ENCODE data around the gene SPINK8. TPM values are rescaled to one million over a fixed set of nuclear protein-coding genes. Genes with fewer than 3 reads are reported as not detected.

Gene SPINK8
- total RNA-seq, 1 experiment from 2014 or later, result not detected

- Histone ChIP-seq H3K56ac (ENCODE audit: insufficient read length, low read depth, low read length) (no peak overlapping the region), H2BK120ac (ENCODE audit: low read depth, low read length, poor library complexity, severe bottlenecking) (no peak overlapping the region), H2BK15ac (ENCODE audit: low read depth, low read length) (no peak overlapping the region), H3K4ac (ENCODE audit: low read depth, low read length) (no peak overlapping the region), H2BK5ac (ENCODE audit: insufficient read length, low read length) (no peak overlapping the region), H3K9ac (ENCODE audit: extremely low read depth, insufficient read length, low read length) (peak overlapping the region; percentile 34), H3K9me3 (ENCODE audit: control insufficient read depth, low read depth, low read length) (no peaks in the 10 kb centered on the region), H3K79me2 (ENCODE audit: insufficient read depth, low read length) (no peaks in the 10 kb centered on the region; the same call in 1 of the 2 replicates), H2BK20ac (ENCODE audit: low read depth, low read length, poor library complexity, severe bottlenecking) (no peak overlapping the region), H2AK5ac (ENCODE audit: insufficient read length, low read length) (no peak overlapping the region), H4K20me1 (ENCODE audit: control insufficient read depth, insufficient read depth, insufficient read length) (no peaks in the 10 kb centered on the region), H3K23me2 (ENCODE audit: insufficient read length, low read depth, low read length, poor library complexity, severe bottlenecking) (peaks cover 10% of the 10 kb centered on the region), H3K27me3 (ENCODE audit: insufficient read depth, low read length) (no peaks in the 10 kb centered on the region), H3T11ph (ENCODE audit: low read length) (no peak overlapping the region), H3K79me1 (ENCODE audit: insufficient read depth, low read depth, low read length, poor library complexity, severe bottlenecking) (no peaks in the 10 kb centered on the region), H3K23ac (ENCODE audit: insufficient read length, low read depth, low read length) (no peak overlapping the region), H4K5ac (ENCODE audit: insufficient read length, low read depth, low read length) (peak overlapping the region; percentile 7), H4K91ac (ENCODE audit: insufficient read length, low read depth, low read length) (no peak overlapping the region), H3K27ac (ENCODE audit: insufficient read length, low read depth, low read length) (no peak overlapping the region), H3K4me1 (ENCODE audit: insufficient read depth, low read length) (no peaks in the 10 kb centered on the region; the same call in 1 of the 2 replicates), H3K4me2 (ENCODE audit: insufficient read depth, insufficient read length, low read length) (peak overlapping the region; percentile 89), H4K8ac (replicated peaks; ENCODE audit: insufficient read length, low read depth, low read length) (no peak overlapping the region), H3K18ac (ENCODE audit: insufficient read length, low read depth, low read length) (no peak overlapping the region), H2BK12ac (ENCODE audit: insufficient read length, low read depth, low read length) (no peak overlapping the region), H3K14ac (ENCODE audit: insufficient read depth, low read length) (no peak overlapping the region), H2AFZ (ENCODE audit: low read length) (no peak overlapping the region)
- Mint-ChIP-seq H3K27me3 (ENCODE audit: low read depth) (peaks cover 1% of the 10 kb centered on the region), H3K27ac (peak overlapping the region in 1 of 3 experiments; percentile 22; a peak in 2 of 7 replicates), H3K9me3 (peaks cover 2 to 7% of the 10 kb centered on the region in 2 experiments; a peak in 3 of 5 replicates), H3K36me3 (ENCODE audit: insufficient read depth in 1 of 3, low read depth in 3 of 3) (peaks cover 7 to 47% (median 23%) of the 10 kb centered on the region in 3 experiments; a peak in 6 of 7 replicates), H3K4me1 (peaks cover 16% of the 10 kb centered on the region in 2 experiments), H3K4me3 (peak overlapping the region; percentile 87 to 88)
- DNase-seq, result no peak
- no peak for TF ChIP-seq CTCF (conservative IDR thresholded peaks at IDR 0.05)
- WGBS (ENCODE audit: extremely low coverage, insufficient read length, low lambda C conversion rate), result 100% methylated on average over 1 of the region's 13 CpGs
These were observed 33.4 kb downstream of the SPINK8 start for GRCh38 chr3:48299746-48300712.
